Lung (tissue), 12 donors: Measurements from ENCODE around the gene NPFFR1. TPM values are rescaled to one million over a fixed set of nuclear protein-coding genes. Genes with fewer than 3 reads are reported as not detected.

ENCODE experiments used
- ATAC-seq: fragments of 200-7000 bp; cut with Tn5 transposase; one replicate; pipeline ENCODE4 v1.9.1; 2020; ENCODE audit warnings: moderate number of reproducible peaks; ENCODE audit not compliant: insufficient read depth, low FRiP score
- DNase-seq, 3 donors: peaks; one replicate each; pipeline ENCODE4 v3.0.0-alpha.2; 2013 to 2017
- H3K27ac ChIP-seq, 2 donors: one replicate each; pipeline ENCODE4 v1.5.1; 2013; ENCODE audit warnings: mild to moderate bottlenecking in 2 of 2, moderate library complexity in 2 of 2, control low read depth in 1 of 2, inconsistent platforms in 1 of 2, low read depth in 1 of 2, low read length in 1 of 2
- H3K27me3 ChIP-seq, 3 donors: one replicate each; pipeline ENCODE4 v1.5.1; 2013; ENCODE audit warnings: low read length in 2 of 3; ENCODE audit not compliant: control insufficient read depth in 3 of 3, insufficient read depth in 3 of 3
- H3K36me3 ChIP-seq, 4 donors: one replicate each; pipeline ENCODE4 v1.5.1; 2013; ENCODE audit warnings: low read length in 4 of 4, mild to moderate bottlenecking in 1 of 4, moderate library complexity in 1 of 4; ENCODE audit not compliant: control insufficient read depth in 4 of 4, insufficient read depth in 4 of 4
- H3K4me1 ChIP-seq, 5 donors: one replicate each; pipeline ENCODE4 v1.5.1; 2013; ENCODE audit warnings: low read length in 5 of 5, mild to moderate bottlenecking in 2 of 5, moderate library complexity in 1 of 5; ENCODE audit not compliant: control insufficient read depth in 5 of 5, insufficient read depth in 5 of 5
- H3K4me3 ChIP-seq: one replicate; pipeline ENCODE4 v1.5.1; 2013; ENCODE audit warnings: mild to moderate bottlenecking, control low read depth, moderate library complexity
- H3K9ac ChIP-seq, 2 donors: one replicate each; pipeline ENCODE4 v1.5.1; 2013; ENCODE audit warnings: low read length in 2 of 2, control low read depth in 1 of 2; ENCODE audit not compliant: insufficient read depth in 1 of 2
- H3K9me3 ChIP-seq, 4 donors: one replicate each; pipeline ENCODE4 v1.5.1; 2013; ENCODE audit warnings: low read length in 3 of 4, mild to moderate bottlenecking in 1 of 4, moderate library complexity in 1 of 4; ENCODE audit not compliant: control insufficient read depth in 4 of 4, insufficient read depth in 3 of 4
- CTCF ChIP-seq: IDR thresholded peaks from 2 replicates; pipeline ENCODE4 v1.5.1; 2012; ENCODE audit warnings: mild to moderate bottlenecking; ENCODE audit errors: control extremely low read depth, extremely low read depth
- WGBS, 2 donors: extraction: QIAGEN DNeasy Blood & Tissue Kit; methylation state at CpG; one replicate each; pipeline ENCODE4 v1.1.7; 2013; 5-methylcytosine and 5-hydroxymethylcytosine counted together
- polyA plus RNA-seq, 2 donors: library from polyadenylated mRNA; stranded (reverse); fragments of 200-250 nt; gene quantifications; one replicate each; pipeline ENCODE4 v1.2.1, GENCODE V29; 2013
- total RNA-seq, 2 donors: library from RNA; depleted of rRNA in 1 of 2; stranded (reverse); fragments of >200 nt in 1 of 2; gene quantifications; one replicate each; pipeline ENCODE4 v1.2.1, GENCODE V29; 2014 to 2021
- donor health status: control.
- donor health status: control.
- donor health status: Bipolar disorder and iron deficiency.
- donor health status: healthy.
- donor health status: DM: yes; HTN: yes; CAD: no.

Gene NPFFR1
- total and polyA plus RNA-seq, 4 donors, result 0.12 to 2.2 (median 0.14) TPM

- WGBS, 2 donors, result 62 to 80% methylated on average over 9 of the region's 9 CpGs
- Histone ChIP-seq H3K27ac (no peak overlapping the region), H3K9ac (no peak overlapping the region), H3K4me1 (peaks cover 0 to 14% (median 2%) of the 10 kb centered on the region in 5 donors), H3K27me3 (no peaks in the 10 kb centered on the region), H3K4me3 (no peak overlapping the region), H3K36me3 (no peaks in the 10 kb centered on the region), H3K9me3 (no peaks in the 10 kb centered on the region)
- ATAC-seq, result no peak
- DNase-seq, result no peak
- TF ChIP-seq CTCF, result no peak
Observed at GRCh38 chr10:70323138-70323696, 39.4 kb upstream of the NPFFR1 start.

- H3K4me1 ChIP-seq, result peaks cover 0 to 14% (median 2%) of the 10 kb centered on the region in 5 donors
- ATAC-seq (no peak), DNase-seq (no peak)
- no peaks in the 10 kb centered on the region for H3K36me3 ChIP-seq
- 89 to 91% methylated on average over 19 of the region's 19 CpGs for WGBS, 2 donors
- H3K4me3 ChIP-seq, result no peak overlapping the region
- H3K9me3 ChIP-seq, result no peaks in the 10 kb centered on the region
- H3K27ac ChIP-seq, result no peak overlapping the region
- TF ChIP-seq CTCF, result no peak
- H3K9ac ChIP-seq, result no peak overlapping the region
- H3K27me3 ChIP-seq, result no peaks in the 10 kb centered on the region
Observed at GRCh38 chr10:70321897-70322890, 38.4 kb upstream of the NPFFR1 start.

DNA sequence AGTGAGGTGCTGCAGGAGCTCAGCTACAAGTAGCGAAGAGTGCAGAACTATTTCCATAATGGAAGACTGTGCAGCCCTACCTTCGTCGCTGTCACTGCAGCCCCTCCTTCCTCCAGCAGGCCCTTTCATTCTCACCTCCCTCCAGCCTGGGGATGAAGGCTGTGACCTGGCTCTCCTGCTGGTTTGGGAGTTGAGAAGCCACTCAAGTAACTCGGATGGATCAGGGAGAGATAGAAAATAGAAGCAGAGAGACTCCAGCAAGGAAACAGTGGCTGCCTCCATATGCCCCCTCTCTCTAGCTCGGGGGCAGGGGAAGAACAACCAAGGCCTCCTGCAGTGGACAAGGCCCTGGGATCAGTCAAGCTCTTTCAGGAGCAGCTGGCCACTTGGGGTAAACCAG lies 37.4 kb upstream of the NPFFR1 start:
- DNase-seq (no peak), ATAC-seq (no peak)
- TF ChIP-seq CTCF, result no peak
- no peaks in the 10 kb centered on the region for H3K27me3 ChIP-seq
- 92 to 95% methylated on average over 4 to 5 of the region's 5 CpGs for WGBS, 2 donors
- H3K27ac ChIP-seq, result no peak overlapping the region
- H3K36me3 ChIP-seq, result no peaks in the 10 kb centered on the region
- H3K4me3 ChIP-seq, result no peak overlapping the region
- no peaks in the 10 kb centered on the region for H3K9me3 ChIP-seq
- H3K4me1 ChIP-seq, result peaks cover 0 to 13% (median 2%) of the 10 kb centered on the region in 5 donors
- no peak overlapping the region for H3K9ac ChIP-seq
